HFF-Myc (cell line): ENCODE measurements around the gene ADRA2A.

Experiments
- DNase-seq: peaks from one replicate; pipeline ENCODE4 v3.0.0-alpha.2; 2011; ENCODE audit warnings: low read depth; ENCODE audit errors: extremely low read depth
- H3K4me3 ChIP-seq: replicated peaks from 2 replicates; pipeline ENCODE4 v1.5.1; 2011; ENCODE audit warnings: low read depth, mild to moderate bottlenecking, control low read depth, low read length
- CTCF ChIP-seq: IDR thresholded peaks from 2 replicates; pipeline ENCODE4 v1.5.1; 2012; ENCODE audit warnings: mild to moderate bottlenecking, low read depth, low read length, control low read depth; ENCODE audit errors: missing control alignments

The ADRA2A gene

GRCh38 chr10:111087968-111088505 lies 11.2 kb downstream of the ADRA2A start:
- no peak for TF ChIP-seq CTCF
- no peak overlapping the region for H3K4me3 ChIP-seq
- DNase-seq = no peak

- TF ChIP-seq CTCF = no peak
- no peak for DNase-seq
- no peak overlapping the region for H3K4me3 ChIP-seq
These were observed 12.5 kb downstream of the ADRA2A start for GRCh38 chr10:111089293-111089692.

GRCh38 chr10:111091833-111092232 lies 15.0 kb downstream of the ADRA2A start:
- no peak for TF ChIP-seq CTCF
- DNase-seq = no peak

GRCh38 chr10:111093741-111094380 lies 17.0 kb downstream of the ADRA2A start:
- TF ChIP-seq CTCF = no peak
- H3K4me3 ChIP-seq = no peak overlapping the region
- no peak for DNase-seq

More at GRCh38 chr10:111091833-111092232, 15.0 kb downstream of the ADRA2A start:
- H3K4me3 ChIP-seq = no peak overlapping the region

- DNase-seq = no peak
- H3K4me3 ChIP-seq = no peak overlapping the region
- peak; percentile 13 for TF ChIP-seq CTCF
These were observed 22.0 kb downstream of the ADRA2A start for GRCh38 chr10:111098679-111099437.

GRCh38 chr10:111100198-111100597 lies 23.4 kb downstream of the ADRA2A start:
- TF ChIP-seq CTCF = no peak
- H3K4me3 ChIP-seq = no peak overlapping the region
- DNase-seq = no peak
